NCI-H345 treated with DMSO at 0.1 percent for 48 hours (cell line): ENCODE data around the gene PAX5.
A peak's percentile ranks its signal among the peaks of the same experiment; 100 is the strongest.

Experiments used
- DNase-seq: peaks from one replicate; lab custom pipeline; 2025; ENCODE audit not compliant: unreplicated experiment; lab: John Stamatoyannopoulos, UW

PAX5 gene

DNA sequence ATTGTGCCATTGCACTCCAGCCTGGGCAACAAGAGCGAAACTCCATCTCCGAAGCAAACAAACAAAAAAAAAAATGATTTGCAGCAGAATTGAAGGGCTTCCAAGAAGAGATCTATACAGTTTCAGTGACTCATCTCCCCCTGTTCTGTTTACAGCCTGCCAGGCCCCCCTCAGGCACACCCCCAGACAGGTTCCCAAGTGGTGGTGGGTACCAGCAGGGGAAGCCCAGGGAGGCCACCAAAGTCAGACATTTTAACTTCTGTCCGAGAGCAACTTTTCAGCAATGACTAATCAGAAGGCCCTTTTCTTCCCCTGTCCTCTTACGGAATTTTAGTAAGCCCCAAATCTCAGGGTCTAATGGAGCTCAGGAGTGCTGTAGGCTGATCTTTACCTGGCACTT lies 98.7 kb downstream of the PAX5 start:
- DNase-seq: no peak

DNA sequence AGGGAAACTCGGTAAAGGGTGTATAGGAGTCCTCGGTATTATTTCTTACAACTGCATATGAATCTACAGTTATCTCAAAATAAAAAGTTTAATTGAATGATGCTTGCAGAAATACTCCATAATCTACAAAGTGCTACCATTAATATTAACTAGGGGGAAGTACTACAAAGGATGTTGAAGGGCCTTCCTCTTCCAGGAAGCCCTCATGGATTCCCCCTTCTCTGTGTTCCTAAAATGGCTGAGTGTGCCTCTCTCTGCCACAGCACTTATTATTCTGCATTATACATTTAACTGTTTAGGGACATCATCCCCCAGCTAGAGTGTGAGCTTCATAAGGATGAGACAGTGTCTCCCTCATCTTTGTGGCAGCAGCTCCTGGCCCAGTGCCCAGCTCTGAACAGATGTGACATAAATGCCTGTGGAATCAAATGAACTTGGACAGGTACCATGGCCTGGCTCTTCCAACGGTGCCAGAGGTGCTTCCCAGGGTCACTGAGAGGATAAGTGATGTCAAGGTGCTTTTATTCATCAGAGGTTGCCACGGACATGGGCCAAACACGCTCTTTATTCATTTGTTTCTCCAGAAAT lies 99.5 kb downstream of the PAX5 start:
- no peak for DNase-seq

DNA sequence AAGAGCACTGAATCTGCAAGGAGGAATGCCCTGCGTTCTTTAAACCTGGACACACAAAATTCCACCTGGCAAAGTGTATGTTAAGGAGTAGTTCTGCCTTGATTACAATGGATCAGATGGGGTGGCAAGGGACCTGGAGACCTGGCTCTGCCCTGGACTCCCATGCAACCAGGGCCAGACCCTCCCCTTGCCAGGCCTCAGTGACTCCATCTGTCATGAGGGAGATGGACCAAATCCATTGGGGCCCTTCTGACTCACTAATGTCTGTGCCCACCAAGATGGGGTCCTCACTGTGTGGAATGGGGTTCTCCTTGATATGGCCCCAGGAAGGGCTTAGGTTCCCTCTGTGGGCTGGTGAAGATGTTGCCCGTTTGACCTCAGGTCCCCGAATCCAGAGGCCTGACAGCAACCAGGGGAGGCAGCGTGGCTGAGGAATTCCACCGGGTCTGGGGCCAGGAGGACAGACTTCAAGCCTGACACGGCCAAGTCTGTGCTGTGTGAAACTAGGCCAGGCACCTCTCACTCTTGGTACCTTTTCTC lies 100.3 kb downstream of the PAX5 start:
- DNase-seq: no peak

DNA sequence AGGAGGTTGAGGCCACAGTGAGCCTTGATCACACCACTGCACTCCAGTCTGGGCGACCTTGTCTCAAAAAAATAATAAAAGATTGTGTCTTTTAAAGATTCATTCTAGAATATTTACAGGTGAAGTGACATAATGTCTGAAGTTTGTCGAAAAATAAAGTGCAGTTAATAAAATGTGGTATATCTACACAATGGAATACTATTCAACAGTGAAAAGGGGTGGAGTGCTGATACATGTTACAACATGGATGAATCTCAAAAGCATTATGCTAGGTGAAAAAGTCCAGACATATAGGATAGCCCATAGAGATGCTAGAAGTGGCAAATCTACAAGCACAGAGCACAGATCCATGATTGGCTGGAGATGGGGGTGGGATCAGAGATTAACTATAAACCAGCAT lies 101.9 kb downstream of the PAX5 start:
- no peak for DNase-seq

GRCh38 chr9:36930941-36931340 lies 103.1 kb downstream of the PAX5 start:
- no peak for DNase-seq

DNA sequence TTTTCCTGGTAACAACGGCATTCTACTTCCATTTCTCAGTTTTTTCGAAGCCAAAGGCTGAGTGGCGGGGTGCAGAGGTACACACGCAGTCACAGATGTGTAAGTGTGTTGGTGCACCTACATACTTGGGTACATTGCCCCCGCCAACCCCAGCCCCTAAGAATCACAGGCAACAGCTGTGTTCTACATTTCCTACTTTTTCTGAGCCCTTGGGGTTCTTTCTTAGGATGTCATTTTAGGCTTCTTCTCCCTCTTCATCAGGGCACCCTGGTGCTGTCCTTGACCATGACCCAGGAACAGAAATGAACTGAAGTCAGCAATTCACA lies 104.8 kb downstream of the PAX5 start:
- no peak for DNase-seq

GRCh38 chr9:36928670-36929349 lies 105.3 kb downstream of the PAX5 start:
- no peak for DNase-seq

DNA sequence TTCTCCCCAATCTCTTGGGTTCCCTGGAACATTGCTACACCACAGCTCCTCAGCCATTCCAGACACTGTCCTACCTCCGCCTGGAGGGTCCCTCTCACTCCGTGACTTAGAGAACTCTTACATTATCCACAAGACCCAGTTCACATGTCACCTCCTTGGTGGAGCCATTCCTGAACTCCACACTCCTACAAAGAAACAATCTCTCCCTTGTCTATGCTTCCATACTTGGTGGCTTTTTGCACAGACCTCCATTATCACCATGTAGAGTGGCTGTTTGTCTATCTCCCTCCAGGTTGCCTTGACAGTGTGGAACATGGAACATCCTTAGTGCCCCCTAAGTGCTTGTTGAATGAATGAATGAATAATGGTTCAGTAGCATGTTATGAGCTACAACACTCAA lies 105.9 kb downstream of the PAX5 start:
- no peak for DNase-seq

- no peak for DNase-seq
Observed at GRCh38 chr9:36924757-36925432, 109.2 kb downstream of the PAX5 start.

DNA sequence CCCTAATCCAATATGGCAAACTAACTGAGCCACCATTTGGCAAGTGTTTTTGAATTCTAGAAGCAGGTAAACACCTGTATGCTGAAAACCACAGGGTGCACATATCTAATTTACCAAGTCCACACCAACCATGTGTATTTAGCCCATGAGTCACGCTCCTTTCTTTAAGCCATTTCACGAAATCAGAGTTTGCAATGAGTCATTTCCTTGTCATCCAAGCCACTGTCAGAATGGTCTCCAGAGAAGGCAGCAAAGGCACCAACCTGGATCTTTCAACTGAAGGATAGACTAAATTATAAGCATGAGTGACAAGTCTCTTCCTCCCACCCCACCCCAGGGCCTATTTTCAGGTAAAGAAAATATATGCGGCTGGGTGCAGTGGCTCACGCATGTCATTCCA lies 110.0 kb downstream of the PAX5 start:
- no peak for DNase-seq

- DNase-seq: no peak
Observed at GRCh38 chr9:36923025-36923625, 110.9 kb downstream of the PAX5 start.

GRCh38 chr9:36922548-36922947 lies 111.5 kb downstream of the PAX5 start:
- no peak for DNase-seq

DNA sequence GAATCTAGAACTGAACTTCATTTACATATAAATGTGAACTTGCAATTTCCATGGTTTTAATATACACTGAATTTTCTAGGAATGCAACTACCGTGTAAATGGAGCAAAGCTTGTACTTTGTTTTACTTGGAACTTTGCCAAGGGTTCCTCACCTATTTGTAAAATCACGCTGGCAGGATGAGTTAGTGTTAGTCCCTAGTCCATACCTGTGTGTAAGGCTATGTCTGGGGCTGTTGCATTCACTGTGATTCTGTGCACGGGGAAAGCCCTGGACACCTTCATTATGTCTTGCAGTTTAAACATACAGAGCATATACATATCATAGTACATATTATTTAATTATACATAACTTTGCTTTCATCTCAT lies 119.9 kb downstream of the PAX5 start:
- DNase-seq: peak; percentile 52

DNA sequence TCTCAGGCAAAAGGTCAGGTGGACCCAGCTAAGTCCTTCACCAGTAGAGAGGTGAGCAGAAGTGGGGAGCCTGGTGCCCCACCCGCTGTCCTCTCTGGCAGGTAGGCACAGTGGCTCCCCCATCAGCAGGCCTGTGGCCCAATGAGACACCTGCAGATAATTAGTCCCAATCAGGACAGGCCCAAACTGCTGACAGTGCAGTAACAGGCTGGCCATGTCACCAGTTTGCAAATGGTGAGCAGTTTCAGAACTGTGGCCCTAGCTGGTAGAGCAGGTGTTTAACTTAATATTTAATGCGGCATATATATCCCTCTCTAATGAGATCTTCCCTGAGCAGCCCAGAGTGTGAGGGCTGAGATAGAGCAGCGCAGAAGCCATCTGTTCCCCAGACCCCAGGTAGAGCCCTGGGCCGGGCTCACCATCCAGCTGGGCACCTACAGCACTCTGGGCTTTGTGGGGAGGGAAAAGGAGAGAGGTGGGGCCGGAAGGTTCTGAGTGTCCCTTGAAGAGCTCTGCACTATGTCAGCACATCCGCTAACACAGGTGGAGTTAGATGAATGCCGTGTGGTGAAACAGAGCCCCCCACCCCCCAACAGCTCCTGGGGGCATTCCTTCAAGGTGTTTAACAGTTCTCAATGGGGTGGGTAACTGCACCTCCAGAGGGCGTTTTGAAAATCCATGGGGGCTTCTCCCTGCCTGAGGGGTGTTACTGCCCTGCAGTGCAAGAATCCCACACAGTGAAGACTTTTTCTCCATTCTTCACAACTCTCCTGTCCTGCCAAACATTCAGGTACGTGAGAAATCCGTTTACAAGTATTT lies 120.5 kb downstream of the PAX5 start:
- DNase-seq: no peak

GRCh38 chr9:36912620-36913019 lies 121.4 kb downstream of the PAX5 start:
- DNase-seq: no peak

DNA sequence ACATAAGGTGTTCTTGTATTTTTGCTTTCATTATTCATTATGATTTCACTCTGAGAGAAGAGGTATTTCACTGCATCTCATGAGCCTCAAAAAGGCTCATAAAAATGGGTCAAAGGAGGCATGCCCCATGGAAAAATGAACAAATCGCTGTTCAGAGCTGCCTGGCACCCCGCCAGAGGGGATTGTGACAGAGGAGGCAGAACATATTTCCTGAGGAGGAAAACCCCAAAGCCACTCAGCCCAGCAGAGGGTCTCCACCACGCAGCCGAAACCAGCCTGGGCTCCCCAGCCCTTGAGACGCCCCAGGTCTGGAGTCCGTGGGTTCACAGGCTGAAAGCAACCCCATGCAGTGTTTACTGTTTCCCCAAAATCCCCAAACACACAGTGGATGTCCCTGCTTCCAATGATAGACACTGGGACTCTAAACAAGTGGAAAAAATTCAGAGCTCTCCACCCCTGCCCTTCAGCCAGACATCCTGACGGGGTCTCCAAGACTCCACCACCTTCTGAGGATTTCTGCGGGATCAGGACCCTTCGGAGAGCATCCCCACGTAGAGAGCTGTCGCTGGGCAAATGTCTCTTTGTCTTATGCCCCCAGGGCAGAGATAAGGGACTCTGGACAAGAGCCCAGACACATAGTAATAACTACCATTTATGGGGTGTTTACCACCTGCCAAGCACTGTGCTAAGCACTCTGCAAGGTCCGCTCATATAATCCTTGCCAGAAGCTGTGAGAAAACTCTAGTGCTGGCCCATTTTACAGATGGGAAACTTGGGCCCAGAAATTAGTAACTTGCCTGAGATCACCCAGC lies 122.3 kb downstream of the PAX5 start:
- no peak for DNase-seq

- no peak for DNase-seq
Observed at GRCh38 chr9:36911037-36911436, 123.0 kb downstream of the PAX5 start.

DNA sequence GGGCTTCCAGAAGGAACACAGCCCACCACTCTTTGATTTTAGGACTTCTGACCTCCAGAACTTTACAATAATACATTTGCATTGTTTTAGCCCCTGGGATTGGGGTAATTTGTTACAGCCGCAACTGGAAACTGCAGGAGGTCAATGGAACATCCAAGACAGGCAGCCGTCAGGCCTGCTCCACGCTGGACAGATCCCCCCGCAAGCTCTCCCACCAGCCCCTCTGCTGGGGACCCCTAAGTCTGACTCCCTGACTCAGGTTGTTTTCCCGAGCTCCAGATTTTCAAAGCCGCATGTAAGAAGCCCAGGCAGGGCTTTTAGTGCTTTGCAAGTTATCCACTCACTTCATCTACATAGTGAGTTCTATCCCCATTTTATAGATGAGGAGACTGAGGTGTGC lies 127.6 kb downstream of the PAX5 start:
- no peak for DNase-seq

GRCh38 chr9:36905101-36906066 lies 128.7 kb downstream of the PAX5 start:
- DNase-seq: no peak
